Skeletal muscle satellite cell (primary cell): ENCODE data around the gene PSPH.
A peak's percentile ranks its signal among the peaks of the same experiment; 100 is the strongest.
"Not testable (repeated sequence)": the region's sequence is repeated elsewhere in the genome, so short reads cannot be mapped to it uniquely, and the experiment has no call there.

Experiments
- H3K27me3 ChIP-seq: 2 replicates; pipeline ENCODE4 v1.7.0; 2013; ENCODE audit warnings: low read length; ENCODE audit not compliant: control insufficient read depth, insufficient read depth
- H3K36me3 ChIP-seq: 2 replicates; pipeline ENCODE4 v1.7.0; 2013; ENCODE audit warnings: mild to moderate bottlenecking, control low read depth, low read length; ENCODE audit not compliant: insufficient read depth
- H3K4me1 ChIP-seq: 2 replicates; pipeline ENCODE4 v1.7.0; 2013; ENCODE audit warnings: low read length; ENCODE audit not compliant: control insufficient read depth, insufficient read depth
- H3K4me2 ChIP-seq: 2 replicates; pipeline ENCODE4 v1.7.0; 2013; ENCODE audit warnings: mild to moderate bottlenecking, low read length
- H3K4me3 ChIP-seq: 2 replicates; pipeline ENCODE4 v1.7.0; 2013; ENCODE audit warnings: low read length
- H3K9ac ChIP-seq: 2 replicates; pipeline ENCODE4 v1.7.0; 2013; ENCODE audit warnings: mild to moderate bottlenecking, low read depth, low read length, moderate library complexity
- H3K9me3 ChIP-seq: replicated peaks from 2 replicates; pipeline ENCODE4 v1.7.0; 2013; ENCODE audit warnings: mild to moderate bottlenecking, control low read depth, low read length

PSPH gene

DNA sequence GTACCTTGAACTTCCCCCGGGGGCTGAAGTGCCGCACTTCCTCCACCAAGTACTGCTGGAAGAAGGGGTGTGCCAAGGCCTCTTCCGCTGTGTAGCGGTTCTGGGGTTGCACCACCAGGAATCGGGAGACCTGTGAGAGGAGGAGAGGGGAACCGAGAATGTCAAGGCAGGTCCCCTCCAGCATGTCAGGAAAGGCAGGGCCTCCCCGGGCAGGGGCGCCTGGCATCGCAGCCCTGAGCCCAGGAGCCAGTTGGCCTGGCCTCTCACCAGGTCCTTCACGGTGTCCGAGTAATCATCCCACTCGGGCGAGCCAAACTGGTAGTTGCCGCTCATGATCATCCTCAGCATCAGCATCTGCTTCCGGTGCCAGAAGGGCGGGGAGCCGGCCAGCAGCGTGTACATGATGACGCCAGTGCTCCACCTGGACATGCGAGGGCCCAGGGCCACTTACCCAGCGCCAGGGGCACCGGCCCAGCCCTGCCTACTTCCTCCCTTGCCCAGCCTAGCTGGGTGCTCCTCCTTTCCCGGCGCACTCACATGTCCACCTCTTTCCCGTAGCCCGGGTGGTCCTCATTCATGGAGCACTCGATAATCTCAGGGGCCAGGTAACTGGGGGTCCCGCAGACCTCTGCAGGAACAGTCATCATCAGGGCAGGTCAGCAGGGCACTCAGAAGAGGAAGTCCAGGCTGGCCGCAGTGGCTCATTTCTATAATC is 30.5 kb upstream of the PSPH start:
- Histone ChIP-seq H3K4me2 (no peak overlapping the region), H3K4me1 (peaks cover 11% of the 10 kb centered on the region), H3K36me3 (peaks cover 26% of the 10 kb centered on the region), H3K4me3 (no peak overlapping the region), H3K27me3 (no peaks in the 10 kb centered on the region), H3K9me3 (no peaks in the 10 kb centered on the region), H3K9ac (no peak overlapping the region)

DNA sequence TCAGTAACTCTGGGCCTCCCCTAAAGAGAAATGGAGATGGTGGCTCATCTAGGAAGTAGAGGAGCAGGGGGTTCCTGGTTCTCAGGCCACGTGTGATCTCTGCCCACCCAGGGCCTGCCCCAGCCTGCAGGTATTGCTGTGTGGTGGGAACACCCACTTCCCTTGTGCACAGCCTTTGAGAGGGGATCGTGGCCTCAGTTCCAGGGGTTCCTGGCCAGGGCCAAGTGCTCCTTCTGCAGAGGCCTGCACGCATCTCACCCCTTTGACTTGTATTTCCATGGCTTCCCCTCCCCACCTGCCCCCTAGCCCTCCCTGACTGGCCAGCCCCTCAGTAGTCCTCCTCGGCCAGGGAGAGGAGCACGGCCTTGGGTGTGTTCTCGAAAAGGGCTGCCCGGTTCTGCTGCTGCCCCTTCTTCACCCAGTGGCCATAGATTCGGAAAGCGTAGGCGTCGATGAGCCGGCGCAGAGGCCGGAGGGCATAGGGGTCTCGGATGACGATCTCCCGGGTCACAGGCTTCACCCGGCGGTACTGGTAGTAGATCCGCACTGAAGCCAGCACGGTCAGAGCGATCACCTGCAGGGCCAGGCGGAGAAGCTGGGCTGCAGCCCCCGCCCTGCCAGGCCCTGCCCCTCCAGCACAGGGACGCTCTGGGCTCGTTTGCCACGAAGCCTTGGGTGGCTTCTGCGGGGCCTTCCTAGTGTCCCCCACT is 29.6 kb upstream of the PSPH start:
- peaks cover 15% of the 10 kb centered on the region for H3K4me1 ChIP-seq
- not testable (repeated sequence) for H3K4me2 ChIP-seq, H3K9ac ChIP-seq, H3K27me3 ChIP-seq, H3K9me3 ChIP-seq, H3K4me3 ChIP-seq
- peaks cover 30% of the 10 kb centered on the region for H3K36me3 ChIP-seq

DNA sequence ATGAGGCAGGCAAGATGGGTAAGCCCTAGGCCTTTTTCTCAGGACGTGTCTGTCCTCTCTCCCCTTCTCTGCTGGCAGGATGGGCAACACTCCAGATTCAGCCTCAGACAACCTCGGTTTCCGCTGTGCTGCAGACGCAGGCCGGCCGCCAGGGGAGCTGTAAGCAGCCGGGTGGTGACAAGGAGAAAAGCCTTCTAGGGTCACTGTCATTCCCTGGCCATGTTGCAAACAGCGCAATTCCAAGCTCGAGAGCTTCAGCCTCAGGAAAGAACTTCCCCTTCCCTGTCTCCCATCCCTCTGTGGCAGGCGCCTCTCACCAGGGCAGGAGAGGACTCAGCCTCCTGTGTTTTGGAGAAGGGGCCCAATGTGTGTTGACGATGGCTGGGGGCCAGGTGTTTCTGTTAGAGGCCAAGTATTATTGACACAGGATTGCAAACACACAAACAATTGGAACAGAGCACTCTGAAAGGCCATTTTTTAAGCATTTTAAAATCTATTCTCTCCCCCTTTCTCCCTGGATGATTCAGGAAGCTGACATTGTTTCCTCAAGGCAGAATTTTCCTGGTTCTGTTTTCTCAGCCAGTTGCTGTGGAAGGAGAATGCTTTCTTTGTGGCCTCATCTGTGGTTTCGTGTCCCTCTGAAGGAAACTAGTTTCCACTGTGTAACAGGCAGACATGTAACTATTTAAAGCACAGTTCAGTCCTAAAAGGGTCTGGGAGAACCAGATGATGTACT is 28.4 kb upstream of the PSPH start:
- Histone ChIP-seq H3K9me3 (no peaks in the 10 kb centered on the region), H3K27me3 (no peaks in the 10 kb centered on the region), H3K4me1 (peaks cover 16% of the 10 kb centered on the region), H3K36me3 (peaks cover 31% of the 10 kb centered on the region), H3K4me2 (no peak overlapping the region), H3K4me3 (no peak overlapping the region), H3K9ac (no peak overlapping the region)

DNA sequence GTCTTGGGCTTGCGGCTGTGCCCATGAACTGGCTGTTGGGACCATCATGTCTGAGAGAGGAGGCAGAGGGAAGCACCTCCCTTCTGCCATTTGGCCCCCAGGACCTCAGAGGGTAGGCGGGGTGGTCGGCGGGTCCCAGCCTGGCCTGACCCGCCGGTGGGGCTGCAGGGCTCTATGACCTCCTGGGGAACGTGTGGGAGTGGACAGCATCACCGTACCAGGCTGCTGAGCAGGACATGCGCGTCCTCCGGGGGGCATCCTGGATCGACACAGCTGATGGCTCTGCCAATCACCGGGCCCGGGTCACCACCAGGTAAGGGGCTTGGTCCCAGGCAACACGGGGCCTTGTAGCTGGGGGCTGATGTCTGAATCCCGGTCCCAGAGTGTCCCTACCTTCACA is 27.0 kb upstream of the PSPH start:
- Histone ChIP-seq H3K27me3 (no peaks in the 10 kb centered on the region), H3K4me1 (peaks cover 18% of the 10 kb centered on the region), H3K36me3 (peaks cover 34% of the 10 kb centered on the region), H3K9me3 (no peaks in the 10 kb centered on the region), H3K4me2 (no peak overlapping the region), H3K4me3 (no peak overlapping the region), H3K9ac (no peak overlapping the region)

DNA sequence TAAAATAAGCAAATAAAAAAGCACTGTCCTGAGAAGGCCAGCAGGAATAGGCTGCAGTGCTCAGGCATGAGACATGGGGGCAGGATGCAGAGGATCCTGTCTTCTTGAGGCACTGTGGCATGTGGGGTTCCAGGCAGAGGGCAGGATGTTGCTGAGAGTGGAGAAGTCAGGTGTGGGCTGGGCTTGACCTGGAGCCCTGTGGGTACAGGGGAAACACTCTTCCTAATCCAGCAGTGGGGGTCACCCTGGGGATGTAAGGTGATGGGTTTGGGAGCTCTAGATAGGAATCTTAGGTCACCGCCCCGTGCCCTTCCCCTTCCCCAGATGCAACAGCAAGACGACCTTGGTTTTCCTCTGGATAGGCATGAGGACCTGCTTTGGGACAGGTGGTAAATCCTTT is 26.4 kb upstream of the PSPH start:
- Histone ChIP-seq H3K27me3 (no peaks in the 10 kb centered on the region), H3K4me3 (no peak overlapping the region), H3K36me3 (peaks cover 34% of the 10 kb centered on the region), H3K9me3 (no peaks in the 10 kb centered on the region), H3K4me1 (peaks cover 18% of the 10 kb centered on the region), H3K9ac (no peak overlapping the region), H3K4me2 (no peak overlapping the region)

DNA sequence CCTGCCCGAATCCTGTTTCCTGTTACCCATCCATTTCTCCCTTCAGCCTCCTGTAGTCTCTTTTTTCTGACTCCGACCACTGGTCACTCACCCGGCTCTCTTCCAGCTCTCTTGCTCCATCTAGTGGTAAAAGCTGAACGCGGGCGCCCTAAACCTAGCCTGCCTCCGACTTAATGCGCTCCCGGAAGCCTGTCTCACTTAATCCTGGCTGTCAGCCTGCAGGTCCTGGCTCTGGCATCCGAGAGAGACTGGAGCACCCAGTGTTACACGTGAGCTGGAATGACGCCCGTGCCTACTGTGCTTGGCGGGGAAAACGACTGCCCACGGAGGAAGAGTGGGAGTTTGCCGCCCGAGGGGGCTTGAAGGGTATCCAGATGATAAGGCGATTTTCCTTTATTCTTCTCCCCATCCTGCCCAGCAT is 23.1 kb upstream of the PSPH start:
- Histone ChIP-seq H3K4me2 (no peak overlapping the region), H3K36me3 (peaks cover 33% of the 10 kb centered on the region), H3K27me3 (no peaks in the 10 kb centered on the region), H3K9ac (no peak overlapping the region), H3K4me3 (no peak overlapping the region), H3K4me1 (peaks cover 13% of the 10 kb centered on the region), H3K9me3 (no peaks in the 10 kb centered on the region)

DNA sequence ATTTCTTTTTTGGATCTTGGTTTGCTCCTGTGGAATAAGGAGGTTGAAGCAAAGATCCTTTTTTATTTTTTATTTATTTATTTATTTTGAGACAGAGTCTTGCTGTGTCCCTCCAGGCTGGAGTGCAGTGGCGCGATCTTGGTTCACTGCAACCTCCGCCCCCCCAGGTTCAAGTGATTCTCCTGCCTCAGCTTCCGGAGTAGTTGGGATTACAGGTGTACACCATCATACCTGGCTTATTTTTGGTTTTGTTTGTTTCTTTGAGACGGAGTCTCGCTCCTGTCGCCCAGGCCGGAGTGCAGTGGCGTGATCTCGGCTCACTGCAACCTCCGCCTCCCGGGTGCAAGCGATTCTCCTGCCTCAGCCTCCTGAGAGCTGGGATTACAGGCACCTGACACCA is 15.1 kb upstream of the PSPH start:
- not testable (repeated sequence) for H3K27me3 ChIP-seq, H3K4me2 ChIP-seq, H3K9ac ChIP-seq, H3K9me3 ChIP-seq, H3K4me3 ChIP-seq
- peaks cover 30% of the 10 kb centered on the region for H3K4me1 ChIP-seq
- H3K36me3 ChIP-seq = peaks cover 34% of the 10 kb centered on the region

DNA sequence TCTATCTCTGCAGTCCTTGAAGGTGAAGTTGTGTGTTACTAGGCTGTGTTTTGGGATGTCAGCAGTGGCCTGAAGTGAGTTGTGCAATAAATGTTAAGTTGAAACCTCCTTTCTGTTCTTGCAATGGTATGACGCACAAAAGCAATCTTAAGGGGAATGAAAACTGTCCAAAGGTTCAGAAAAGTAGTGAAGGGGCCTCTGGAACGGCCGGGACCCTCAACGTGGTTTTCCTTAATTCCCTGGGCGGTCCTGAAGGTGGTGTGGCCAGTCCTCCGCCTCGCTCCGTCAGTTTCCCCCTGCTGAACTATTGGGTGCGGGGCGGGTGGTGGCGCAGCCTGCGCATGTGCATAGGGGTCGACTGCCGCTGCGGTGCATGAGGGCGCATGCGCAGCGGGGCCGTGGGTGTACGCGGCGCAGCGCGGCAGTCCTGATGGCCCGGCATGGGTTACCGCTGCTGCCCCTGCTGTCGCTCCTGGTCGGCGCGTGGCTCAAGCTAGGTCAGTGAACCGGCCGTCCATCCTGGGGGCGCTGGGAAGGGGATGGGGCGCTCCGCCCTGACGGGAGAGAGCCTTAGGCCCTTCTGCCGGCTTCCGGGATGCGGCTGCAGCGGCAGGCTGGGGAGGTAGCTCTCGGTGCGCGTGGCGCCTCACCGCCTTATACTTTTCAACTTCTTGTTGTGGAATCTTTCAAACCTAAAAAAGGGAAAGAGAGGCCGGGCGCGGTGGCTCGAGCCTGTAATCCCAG is 12.8 kb upstream of the PSPH start, which contains the start of gene SUMF2:
SUMF2 (plus strand) TSS at position 405 of the 744 bp plus-strand sequence; CDS start at position 431, 26 bp downstream.
- Histone ChIP-seq H3K4me3 (peak within 1 kb of the TSS; percentile 100), H3K36me3 (peaks cover 42% of the 10 kb centered on the region), H3K4me1 (peaks cover 42% of the 10 kb centered on the region), H3K27me3 (no peaks in the 10 kb centered on the region), H3K9ac (peak within 1 kb of the TSS; percentile 98), H3K4me2 (peak within 1 kb of the TSS; percentile 90), H3K9me3 (no peaks in the 10 kb centered on the region)

DNA sequence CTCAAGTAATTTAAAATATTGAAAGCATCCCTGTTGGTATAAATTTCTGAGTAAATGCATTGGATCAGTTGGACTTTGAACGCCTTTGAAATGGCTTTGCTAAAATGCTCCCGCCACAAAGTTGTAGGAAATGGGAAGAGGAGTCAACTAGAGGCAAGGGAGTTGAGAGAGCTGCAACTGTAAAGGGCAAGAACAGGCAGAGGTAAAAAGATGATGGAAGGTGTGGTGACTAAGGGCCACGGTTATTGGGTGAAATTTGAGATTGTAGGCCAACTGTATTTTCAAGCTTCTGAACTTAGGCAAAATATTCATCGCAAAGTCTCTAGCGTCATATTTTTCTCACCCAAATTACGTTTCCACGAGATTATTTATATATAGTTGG is 12.2 kb upstream of the PSPH start:
- H3K4me1 ChIP-seq = peaks cover 42% of the 10 kb centered on the region

DNA sequence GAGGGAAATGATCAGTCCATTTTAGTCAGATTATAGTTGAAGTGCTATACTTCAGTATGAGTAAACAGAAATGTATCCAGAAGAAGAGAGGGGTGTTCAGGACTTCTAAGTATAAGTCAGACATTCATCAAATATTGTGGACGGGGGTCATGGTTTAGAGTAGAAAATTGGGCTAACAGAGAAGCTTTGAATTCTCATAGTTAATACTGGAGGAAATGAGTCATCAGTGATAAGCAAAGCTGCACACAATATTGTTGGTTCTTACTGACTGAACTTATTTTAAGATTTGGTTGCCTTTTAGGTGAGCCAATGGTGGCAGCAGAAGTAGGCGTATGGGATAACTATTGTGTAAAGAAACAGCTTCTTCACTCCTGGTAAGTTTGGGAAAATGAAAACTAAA is 11.1 kb upstream of the PSPH start:
- H3K27me3 ChIP-seq = no peaks in the 10 kb centered on the region
- peak overlapping the region; percentile 16 for H3K4me3 ChIP-seq
- no peaks in the 10 kb centered on the region for H3K9me3 ChIP-seq
- peaks cover 56% of the 10 kb centered on the region for H3K36me3 ChIP-seq
- peak overlapping the region; percentile 59 for H3K4me2 ChIP-seq
- H3K9ac ChIP-seq = no peak overlapping the region
- peaks cover 42% of the 10 kb centered on the region for H3K4me1 ChIP-seq

More for the DNA sequence above, 12.2 kb upstream of the PSPH start:
- peak overlapping the region; percentile 100 for H3K4me3 ChIP-seq
- peak overlapping the region; percentile 98 for H3K9ac ChIP-seq
- H3K27me3 ChIP-seq = no peaks in the 10 kb centered on the region
- no peaks in the 10 kb centered on the region for H3K9me3 ChIP-seq
- H3K4me2 ChIP-seq = peak overlapping the region; percentile 90
- H3K36me3 ChIP-seq = peaks cover 45% of the 10 kb centered on the region

DNA sequence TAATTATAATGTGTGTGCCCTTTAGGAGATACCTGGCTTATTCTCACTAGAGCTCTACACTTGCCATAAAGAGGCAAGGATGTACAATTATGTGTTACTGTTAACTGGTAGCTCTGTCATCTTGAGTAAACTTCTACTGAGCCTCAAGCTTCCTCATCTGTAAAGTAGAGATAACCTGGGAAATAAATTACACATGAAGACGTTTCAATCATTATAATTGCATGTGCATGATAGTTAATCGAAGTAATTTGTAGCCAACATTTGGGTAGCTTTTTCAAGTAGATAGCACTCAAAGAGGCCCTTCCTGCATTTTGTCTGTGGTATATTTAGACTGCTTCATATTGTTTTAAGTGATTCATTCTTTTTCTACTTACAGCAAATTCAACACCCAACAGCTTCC is 2.7 kb upstream of the PSPH start:
- Histone ChIP-seq H3K4me2 (no peak overlapping the region), H3K4me3 (no peak overlapping the region), H3K36me3 (peaks cover 59% of the 10 kb centered on the region), H3K4me1 (peaks cover 17% of the 10 kb centered on the region), H3K9ac (no peak overlapping the region), H3K9me3 (no peaks in the 10 kb centered on the region), H3K27me3 (no peaks in the 10 kb centered on the region)
